IMR-90 (cell line): ENCODE results near the gene BLMH. TPM values are rescaled to one million over a fixed set of nuclear protein-coding genes. Genes with fewer than 3 reads are reported as not detected.

Source experiments
- ATAC-seq: fragments of 200-7000 bp; cut with Tn5 transposase; 2 replicates; pipeline ENCODE4 v1.9.1; 2020; ENCODE audit warnings: low read depth, mild to moderate bottlenecking, moderate library complexity
- BruUV-seq: library from RNA; stranded (reverse); fragments of 400-500 nt; replicated peaks from 2 replicates; lab custom pipeline; 2021; lab: Mats Ljungman, UMichigan
- CTCF ChIA-PET: fragments of 300-600 bp; formaldehyde crosslinking; extraction: SDS; loops from one replicate; lab custom pipeline; 2021; ENCODE audit warnings: antibody characterized with exemption; lab: Yijun Ruan, JAX
- POLR2A ChIA-PET: fragments of 300-600 bp; sonication (Branson Sonifier 250); formaldehyde crosslinking; loops from one replicate; lab custom pipeline; 2022; ENCODE audit warnings: antibody characterized with exemption; ENCODE audit not compliant: unreplicated experiment; lab: Charles Lee
- DNase-seq: peaks from one replicate; pipeline ENCODE4 v3.0.0; 2013
- H2AFZ ChIP-seq: replicated peaks from 2 replicates; pipeline ENCODE3; 2013; ENCODE audit warnings: low read length, mild to moderate bottlenecking; ENCODE audit not compliant: poor library complexity
- H2AK5ac ChIP-seq: 2 replicates; pipeline ENCODE4 v1.6.1; 2013; ENCODE audit warnings: low read depth, low read length, inconsistent platforms
- H2AK9ac ChIP-seq: replicated peaks from 2 replicates; pipeline ENCODE3; 2013; ENCODE audit warnings: mild to moderate bottlenecking, low read depth, low read length, moderate library complexity; ENCODE audit not compliant: poor library complexity
- H2BK120ac ChIP-seq: 2 replicates; pipeline ENCODE4 v1.6.1; 2013; ENCODE audit warnings: low read depth, low read length, inconsistent platforms
- H2BK15ac ChIP-seq: 3 replicates; pipeline ENCODE4 v1.6.1; 2013; ENCODE audit warnings: low read depth, low read length, inconsistent platforms
- H2BK20ac ChIP-seq: 2 replicates; pipeline ENCODE4 v1.6.1; 2013; ENCODE audit warnings: low read depth, mild to moderate bottlenecking, inconsistent platforms, low read length, moderate library complexity
- H2BK5ac ChIP-seq: 2 replicates; pipeline ENCODE4 v1.6.1; 2013; ENCODE audit warnings: mild to moderate bottlenecking, low read depth, low read length, inconsistent platforms; ENCODE audit not compliant: poor library complexity, severe bottlenecking
- H3K14ac ChIP-seq: replicated peaks from 2 replicates; pipeline ENCODE4 v1.6.1; 2013; ENCODE audit warnings: low read depth, low read length, inconsistent platforms
- H3K18ac ChIP-seq: 2 replicates; pipeline ENCODE4 v1.6.1; 2013; ENCODE audit warnings: low read depth, low read length, control low read depth
- H3K23ac ChIP-seq: 2 replicates; pipeline ENCODE4 v1.6.1; 2013; ENCODE audit warnings: low read depth, low read length, inconsistent platforms
- H3K27ac ChIP-seq: 2 replicates; pipeline ENCODE4 v1.5.1; 2013; ENCODE audit warnings: mild to moderate bottlenecking, control low read depth, low read length; ENCODE audit not compliant: insufficient read depth
- H3K27me3 ChIP-seq: 2 replicates; pipeline ENCODE4 v1.6.1; 2013; ENCODE audit warnings: low read length; ENCODE audit not compliant: control insufficient read depth, insufficient read depth
- H3K36me3 ChIP-seq: 2 replicates; pipeline ENCODE4 v1.6.1; 2013; ENCODE audit warnings: low read length, mixed read lengths; ENCODE audit not compliant: control insufficient read depth, insufficient read depth
- H3K4ac ChIP-seq: 2 replicates; pipeline ENCODE4 v1.6.1; 2013; ENCODE audit warnings: low read depth, low read length, inconsistent platforms
- H3K4me1 ChIP-seq: 2 replicates; pipeline ENCODE4 v1.6.1; 2013; ENCODE audit warnings: low read length, mixed read lengths; ENCODE audit not compliant: control insufficient read depth, insufficient read depth
- H3K4me2 ChIP-seq: 2 replicates; pipeline ENCODE4 v1.6.1; 2013; ENCODE audit warnings: low read depth, mild to moderate bottlenecking, control low read depth, low read length, moderate library complexity
- H3K4me3 ChIP-seq: 2 replicates; pipeline ENCODE4 v1.5.1; 2013; ENCODE audit warnings: low read depth, mild to moderate bottlenecking, control low read depth, low read length, moderate library complexity; ENCODE audit not compliant: insufficient read depth
- H3K56ac ChIP-seq: 2 replicates; pipeline ENCODE4 v1.6.1; 2013; ENCODE audit warnings: low read length, inconsistent platforms; ENCODE audit not compliant: insufficient read depth; ENCODE audit errors: extremely low read depth
- H3K79me1 ChIP-seq, 2 experiments: 2 replicates each; pipeline ENCODE4 v1.6.1; 2013; ENCODE audit warnings: low read length in 2 of 2, inconsistent platforms in 1 of 2, low read depth in 1 of 2
- H3K9ac ChIP-seq: 2 replicates; pipeline ENCODE4 v1.6.1; 2013; ENCODE audit warnings: low read depth, low read length, control low read depth
- H3K9me1 ChIP-seq: 2 replicates; pipeline ENCODE4 v1.6.1; 2013; ENCODE audit warnings: low read length, inconsistent platforms; ENCODE audit not compliant: insufficient read depth
- H3K9me3 ChIP-seq: 2 replicates; pipeline ENCODE4 v1.6.1; 2013; ENCODE audit warnings: low read length; ENCODE audit not compliant: control insufficient read depth, insufficient read depth
- H4K20me1 ChIP-seq: 2 replicates; pipeline ENCODE4 v1.6.1; 2013; ENCODE audit warnings: low read length, inconsistent platforms; ENCODE audit not compliant: insufficient read depth
- H4K5ac ChIP-seq: 2 replicates; pipeline ENCODE4 v1.6.1; 2013; ENCODE audit warnings: mild to moderate bottlenecking, low read depth, low read length, control low read depth
- H4K8ac ChIP-seq, 2 experiments: 2 replicates each; pipeline ENCODE4 v1.6.1; 2013; ENCODE audit warnings: low read depth in 2 of 2, low read length in 2 of 2, control low read depth in 1 of 2, inconsistent platforms in 1 of 2
- H4K91ac ChIP-seq: 2 replicates; pipeline ENCODE4 v1.6.1; 2013; ENCODE audit warnings: low read depth, low read length, inconsistent platforms; ENCODE audit not compliant: insufficient read depth
- BHLHE40 ChIP-seq: fragments of 150-350 bp; IDR thresholded peaks from 2 replicates; pipeline ENCODE4 v1.6.1; 2016; ENCODE audit warnings: mild to moderate bottlenecking, low read depth, low read length
- SMC3 ChIP-seq: fragments of 150-350 bp; IDR thresholded peaks from 2 replicates; pipeline ENCODE4 v1.6.1; 2016; ENCODE audit warnings: low read depth, mild to moderate bottlenecking, antibody characterized with exemption, low read length, moderate library complexity
- WGBS, 2 experiments: methylation state at CpG; one replicate each; pipeline versions ENCODE4 v1.1.5 to v1.1.7; 2013; ENCODE audit warnings: missing lambda C conversion rate in 2 of 2; ENCODE audit not compliant: insufficient read length in 1 of 2; ENCODE audit errors: extremely low coverage in 2 of 2; 5-methylcytosine and 5-hydroxymethylcytosine counted together
- dilution Hi-C: fragments of 300-500 bp; cut with HindIII; formaldehyde crosslinking; loops from one replicate; pipeline ENCODE4 v1.14.3; 2018; ENCODE audit warnings: low sequenced_read_pairs; ENCODE audit not compliant: unreplicated experiment
- in situ Hi-C: fragments of 300-500 bp; cut with MboI; formaldehyde crosslinking; loops from 3 replicates; pipeline ENCODE4 v1.14.3; 2019; ENCODE audit warnings: low sequenced_read_pairs, inconsistent platforms, mixed read lengths
- intact Hi-C: fragments of 100-400 bp; cut with micrococcal nuclease; formaldehyde crosslinking; loops from 2 replicates; pipeline ENCODE4 v1.10.0; 2022
- polyA plus RNA-seq, 3 experiments: library from polyadenylated mRNA; depleted of rRNA; stranded (reverse); fragments of >200 nt; gene quantifications; 2 replicates each; pipeline ENCODE4 v1.2.3, GENCODE V29; 2012; ENCODE audit warnings: low replicate concordance in 1 of 3
- total RNA-seq: library from RNA; depleted of rRNA; stranded (reverse); fragments of >200 nt; gene quantifications from 2 replicates; pipeline ENCODE4 v1.2.3, GENCODE V29; 2012
- TF ChIP-seq, protein P1 (sequence below): fragments of 150-350 bp; IDR thresholded peaks from 2 replicates; pipeline ENCODE4 v1.6.1; 2017; ENCODE audit warnings: mild to moderate bottlenecking, antibody characterized with exemption, low read length, low read depth
- TF ChIP-seq, protein P2 (sequence below): conservative IDR thresholded peaks from 2 replicates; pipeline ENCODE4 v1.5.1; 2012; ENCODE audit warnings: mild to moderate bottlenecking, low read depth, low read length, improper control_type of control experiment

The BLMH gene
- total and polyA plus RNA-seq, 2 of the 4 experiments (the other 2 are of a cell fraction): 17.3 to 20.8 TPM

DNA sequence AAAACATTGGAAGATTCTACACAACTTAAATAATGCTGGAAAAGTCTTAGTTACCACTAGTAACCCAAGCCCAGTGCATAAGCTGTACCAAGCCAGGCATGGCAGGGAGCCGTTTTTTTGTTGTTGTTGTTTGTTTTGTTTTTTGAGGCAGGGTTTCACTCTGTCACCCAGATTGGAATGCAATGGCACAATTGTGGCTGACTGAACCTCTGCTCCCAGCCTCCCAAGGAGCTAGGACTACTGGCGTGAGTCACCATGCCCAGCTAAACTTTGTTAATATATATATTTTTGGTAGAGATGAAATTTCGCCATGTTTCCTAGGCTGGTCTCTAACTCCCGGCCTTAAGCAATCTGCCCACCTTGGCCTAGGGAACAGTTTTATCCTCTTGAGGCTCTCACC, 42.7 kb upstream of the BLMH start:
- intact Hi-C loops: loop anchor here (5.0 kb wide), 1 partner anchor 37 kb away; no protein-coding TSS in a partner anchor
- H3K14ac ChIP-seq: no peak overlapping the region
- no CpG with 5 or more reads among the region's 4 CpGs for WGBS, 2 experiments
- BruUV-seq: no TSS peak
- no peaks in the 10 kb centered on the region; the same call in 1 of the 2 replicates for H3K9me1 ChIP-seq
- H3K4me3 ChIP-seq: no peak overlapping the region
- H4K5ac ChIP-seq: no peak overlapping the region
- H2BK20ac ChIP-seq: no peak overlapping the region
- H3K4me2 ChIP-seq: no peak overlapping the region
- no peak overlapping the region for H3K27ac ChIP-seq
- H3K79me1 ChIP-seq: no peaks in the 10 kb centered on the region
- ChIA-PET CTCF (no interaction called here), POLR2A (no interaction called here)
- no peak for ATAC-seq
- H3K36me3 ChIP-seq: no peaks in the 10 kb centered on the region
- H3K9ac ChIP-seq: no peak overlapping the region
- dilution Hi-C loops: no loop called here
- H2BK120ac ChIP-seq: no peak overlapping the region
- no peak overlapping the region for H2BK5ac ChIP-seq
- H3K23ac ChIP-seq: no peak overlapping the region
- H3K27me3 ChIP-seq: no peaks in the 10 kb centered on the region
- H3K9me3 ChIP-seq: no peaks in the 10 kb centered on the region
- H4K20me1 ChIP-seq: no peaks in the 10 kb centered on the region
- H3K4ac ChIP-seq: no peak overlapping the region
- no peak overlapping the region for H3K18ac ChIP-seq
- no peak overlapping the region for H2BK15ac ChIP-seq
- in situ Hi-C loops: no loop called here
- no peak for TF ChIP-seq SMC3
- TF ChIP-seq, protein P1, sequence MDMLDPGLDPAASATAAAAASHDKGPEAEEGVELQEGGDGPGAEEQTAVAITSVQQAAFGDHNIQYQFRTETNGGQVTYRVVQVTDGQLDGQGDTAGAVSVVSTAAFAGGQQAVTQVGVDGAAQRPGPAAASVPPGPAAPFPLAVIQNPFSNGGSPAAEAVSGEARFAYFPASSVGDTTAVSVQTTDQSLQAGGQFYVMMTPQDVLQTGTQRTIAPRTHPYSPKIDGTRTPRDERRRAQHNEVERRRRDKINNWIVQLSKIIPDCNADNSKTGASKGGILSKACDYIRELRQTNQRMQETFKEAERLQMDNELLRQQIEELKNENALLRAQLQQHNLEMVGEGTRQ: no peak
- TF ChIP-seq BHLHE40: no peak
- TF ChIP-seq, protein P2, sequence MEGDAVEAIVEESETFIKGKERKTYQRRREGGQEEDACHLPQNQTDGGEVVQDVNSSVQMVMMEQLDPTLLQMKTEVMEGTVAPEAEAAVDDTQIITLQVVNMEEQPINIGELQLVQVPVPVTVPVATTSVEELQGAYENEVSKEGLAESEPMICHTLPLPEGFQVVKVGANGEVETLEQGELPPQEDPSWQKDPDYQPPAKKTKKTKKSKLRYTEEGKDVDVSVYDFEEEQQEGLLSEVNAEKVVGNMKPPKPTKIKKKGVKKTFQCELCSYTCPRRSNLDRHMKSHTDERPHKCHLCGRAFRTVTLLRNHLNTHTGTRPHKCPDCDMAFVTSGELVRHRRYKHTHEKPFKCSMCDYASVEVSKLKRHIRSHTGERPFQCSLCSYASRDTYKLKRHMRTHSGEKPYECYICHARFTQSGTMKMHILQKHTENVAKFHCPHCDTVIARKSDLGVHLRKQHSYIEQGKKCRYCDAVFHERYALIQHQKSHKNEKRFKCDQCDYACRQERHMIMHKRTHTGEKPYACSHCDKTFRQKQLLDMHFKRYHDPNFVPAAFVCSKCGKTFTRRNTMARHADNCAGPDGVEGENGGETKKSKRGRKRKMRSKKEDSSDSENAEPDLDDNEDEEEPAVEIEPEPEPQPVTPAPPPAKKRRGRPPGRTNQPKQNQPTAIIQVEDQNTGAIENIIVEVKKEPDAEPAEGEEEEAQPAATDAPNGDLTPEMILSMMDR: no peak
- H2AFZ ChIP-seq: no peak overlapping the region
- DNase-seq: no peak
- no peak overlapping the region for H3K56ac ChIP-seq
- H2AK9ac ChIP-seq: no peak overlapping the region
- no peaks in the 10 kb centered on the region for H3K4me1 ChIP-seq
- no peak overlapping the region for H2AK5ac ChIP-seq
- no peak overlapping the region for H4K8ac ChIP-seq
- H4K91ac ChIP-seq: no peak overlapping the region
